ENCODE measurements around the gene KLRC3. TPM values are rescaled to one million over a fixed set of nuclear protein-coding genes. Genes with fewer than 3 reads are reported as not detected.
"Not testable (repeated sequence)": the region's sequence is repeated elsewhere in the genome, so short reads cannot be mapped to it uniquely, and the experiment has no call there.

KLRC3 gene
- total RNA-seq, 1 experiment from 2014 or later = 2.3 TPM

- Mint-ChIP-seq H3K9me3 (ENCODE audit: unreplicated experiment) (no peaks in the 10 kb centered on the region), H3K36me3 (ENCODE audit: insufficient read depth, unreplicated experiment) (peaks cover 8% of the 10 kb centered on the region)
- CTCF ChIA-PET = interaction anchor here (0.6 to 2.9 kb wide), 4 partner anchors 20 to 220 kb away, joined by 3 to 19 read pairs (median 4); no protein-coding TSS in a partner anchor
Observed at GRCh38 chr12:10393291-10393690, 27.1 kb downstream of the KLRC3 start.

GRCh38 chr12:10392394-10392930 is 27.9 kb downstream of the KLRC3 start:
- Mint-ChIP-seq H3K4me1 (ENCODE audit: insufficient read depth, unreplicated experiment) (peaks cover 20% of the 10 kb centered on the region), H3K27me3 (ENCODE audit: insufficient read depth, unreplicated experiment) (no peaks in the 10 kb centered on the region), H3K4me3 (ENCODE audit: unreplicated experiment) (peak overlapping the region; percentile 2), H3K27ac (ENCODE audit: low read depth, unreplicated experiment) (peak overlapping the region; percentile 62), H3K36me3 (ENCODE audit: insufficient read depth, unreplicated experiment) (peaks cover 8% of the 10 kb centered on the region), H3K9me3 (ENCODE audit: unreplicated experiment) (no peaks in the 10 kb centered on the region)
- no TSS peak for BruUV-seq (replicated peaks)
- peak; percentile 98 for DNase-seq (ENCODE audit: unreplicated experiment)
- POLR2A ChIA-PET = interaction anchor here (0.6 to 6.3 kb wide), 15 partner anchors 9 to 325 kb away, joined by 3 to 135 read pairs (median 4); partner anchors contain the start of genes GABARAPL1, KLRC2 and KLRC3
- CTCF ChIA-PET = interaction anchor here (0.5 to 1.7 kb wide), 3 partner anchors 19 to 134 kb away, joined by 3 to 13 read pairs (median 3); no protein-coding TSS in a partner anchor
- intact Hi-C loops (cut with micrococcal nuclease) = no loop called here
- no peak for TF ChIP-seq CTCF (IDR thresholded peaks at IDR 0.05; ENCODE audit: unreplicated experiment)

More at GRCh38 chr12:10393291-10393690, 27.1 kb downstream of the KLRC3 start:
- no peaks in the 10 kb centered on the region for H3K27me3 Mint-ChIP-seq (ENCODE audit: insufficient read depth, unreplicated experiment)
- no TSS peak for BruUV-seq (replicated peaks)
- intact Hi-C loops (cut with micrococcal nuclease) = no loop called here
- POLR2A ChIA-PET = interaction anchor here (0.6 to 6.3 kb wide), 13 partner anchors 8 to 326 kb away, joined by 3 to 135 read pairs (median 11); partner anchors contain the start of genes GABARAPL1, KLRC2 and KLRC3
- no peak overlapping the region for H3K4me3 Mint-ChIP-seq (ENCODE audit: unreplicated experiment)
- DNase-seq (ENCODE audit: unreplicated experiment) = no peak
- peaks cover 26% of the 10 kb centered on the region for H3K4me1 Mint-ChIP-seq (ENCODE audit: insufficient read depth, unreplicated experiment)
- no peak for TF ChIP-seq CTCF (IDR thresholded peaks at IDR 0.05; ENCODE audit: unreplicated experiment)
- H3K27ac Mint-ChIP-seq (ENCODE audit: low read depth, unreplicated experiment) = no peak overlapping the region

GRCh38 chr12:10390991-10391390 is 29.4 kb downstream of the KLRC3 start:
- H3K27me3 Mint-ChIP-seq (ENCODE audit: insufficient read depth, unreplicated experiment); H3K36me3 Mint-ChIP-seq (ENCODE audit: insufficient read depth, unreplicated experiment); H3K4me3 Mint-ChIP-seq (ENCODE audit: unreplicated experiment); DNase-seq (ENCODE audit: unreplicated experiment); intact Hi-C loops (cut with micrococcal nuclease); BruUV-seq (replicated peaks); H3K27ac Mint-ChIP-seq (ENCODE audit: low read depth, unreplicated experiment); H3K9me3 Mint-ChIP-seq (ENCODE audit: unreplicated experiment): not testable (repeated sequence)
- POLR2A ChIA-PET = interaction anchor here (0.6 to 6.3 kb wide), 4 partner anchors 15 to 251 kb away, joined by 3 to 135 read pairs (median 18); no protein-coding TSS in a partner anchor
- peaks cover 23% of the 10 kb centered on the region for H3K4me1 Mint-ChIP-seq (ENCODE audit: insufficient read depth, unreplicated experiment)
- CTCF ChIA-PET = interaction anchor here (0.8 to 1.7 kb wide), 2 partner anchors 25 to 199 kb away, joined by 3 to 13 read pairs; no protein-coding TSS in a partner anchor

- Mint-ChIP-seq H3K36me3 (ENCODE audit: insufficient read depth, unreplicated experiment) (no peaks in the 10 kb centered on the region), H3K27me3 (ENCODE audit: insufficient read depth, unreplicated experiment) (no peaks in the 10 kb centered on the region), H3K27ac (ENCODE audit: low read depth, unreplicated experiment) (peak within 1 kb of the TSS; percentile 69), H3K4me1 (ENCODE audit: insufficient read depth, unreplicated experiment) (peaks cover 20% of the 10 kb centered on the region), H3K9me3 (ENCODE audit: unreplicated experiment) (no peaks in the 10 kb centered on the region), H3K4me3 (ENCODE audit: unreplicated experiment) (no peak within 1 kb of the TSS)
- DNase-seq (ENCODE audit: unreplicated experiment) = no peak
- TF ChIP-seq CTCF (IDR thresholded peaks at IDR 0.05; ENCODE audit: unreplicated experiment) = no peak
- ChIA-PET CTCF (interaction anchor here (0.9 kb wide), 1 partner anchor 154 kb away, joined by 3 read pairs; no protein-coding TSS in a partner anchor), POLR2A (interaction anchor here (1.2 to 6.3 kb wide), 3 partner anchors 16 to 25 kb away, joined by 4 to 135 read pairs (median 31); no protein-coding TSS in a partner anchor)
- BruUV-seq (replicated peaks) = no TSS peak
- intact Hi-C loops (cut with micrococcal nuclease) = no loop called here
Observed at GRCh38 chr12:10389904-10390303, 30.5 kb downstream of the KLRC3 start, which contains the start of gene KLRK1. Gene KLRK1 (minus strand): TSS chr12:10390041. CDS start chr12:10388810, 1,231 bp downstream.
